ENCODE measurements around the gene SLC27A2.

DNA sequence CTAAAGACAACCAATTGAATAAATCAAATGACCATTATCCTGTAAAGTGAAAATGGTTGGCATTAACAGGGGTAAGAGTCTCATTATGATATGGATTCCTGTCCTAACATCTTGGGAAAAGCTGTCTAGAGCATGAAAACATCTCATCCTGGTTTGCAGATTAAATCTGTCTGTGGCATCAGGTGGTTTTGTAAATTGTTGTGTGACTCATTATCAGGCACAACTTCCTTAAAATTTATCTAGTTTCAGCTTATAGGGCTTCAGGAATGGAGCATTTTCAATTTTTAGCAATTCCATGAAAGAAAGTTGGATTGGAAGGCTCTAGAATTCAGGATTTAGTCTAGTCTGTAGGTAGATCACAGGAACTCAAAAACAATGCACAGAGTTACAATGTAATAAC, 31.1 kb upstream of the SLC27A2 start:
- TF ChIP-seq POLR2AphosphoS5 (IDR thresholded peaks at IDR 0.05; ENCODE audit: low read depth, low read length) = no peak
- no peak for TF ChIP-seq POLR2A (IDR thresholded peaks at IDR 0.05; ENCODE audit: low read depth, low read length)

All from GM12892 (cell line).